Spleen (tissue), 11 donors: ENCODE measurements around the gene GPR157. TPM values are rescaled to one million over a fixed set of nuclear protein-coding genes. Genes with fewer than 3 reads are reported as not detected.
"Not testable (repeated sequence)": the region's sequence is repeated elsewhere in the genome, so short reads cannot be mapped to it uniquely, and the experiment has no call there.

Source experiments
- DNase-seq: peaks from one replicate; pipeline ENCODE4 v3.0.0-alpha.2; 2020
- H3K27ac ChIP-seq, 8 donors: fragments of 200-600 bp; sonication (generic) in 7 of 8; 1 replicate in 4 of 8; 2 replicates in 4 of 8; pipeline versions ENCODE4 v1.5.0 to v1.8.0; 2016 to 2021; ENCODE audit warnings: inconsistent platforms in 4 of 8, mild to moderate bottlenecking in 4 of 8, moderate library complexity in 1 of 8
- H3K27me3 ChIP-seq, 7 donors: fragments of 200-600 bp; sonication (generic) in 6 of 7; replicated peaks in 1 of 7; 1 replicate in 4 of 7; 2 replicates in 3 of 7; pipeline versions ENCODE4 v1.5.0 to v1.8.0; 2016 to 2021; ENCODE audit warnings: inconsistent platforms in 3 of 7, mild to moderate bottlenecking in 1 of 7
- H3K36me3 ChIP-seq, 6 donors: fragments of 200-600 bp; sonication (generic) in 5 of 6; 1 replicate in 4 of 6; 2 replicates in 2 of 6; pipeline versions ENCODE4 v1.5.0 to v1.8.0; 2016 to 2021; ENCODE audit warnings: inconsistent platforms in 2 of 6
- H3K4me1 ChIP-seq, 6 donors: fragments of 200-600 bp; sonication (generic) in 5 of 6; 1 replicate in 3 of 6; 2 replicates in 3 of 6; pipeline versions ENCODE4 v1.5.0 to v1.8.0; 2016 to 2021; ENCODE audit warnings: inconsistent platforms in 3 of 6
- H3K4me3 ChIP-seq, 8 donors: fragments of 200-600 bp; sonication (generic) in 7 of 8; 1 replicate in 4 of 8; 2 replicates in 4 of 8; pipeline versions ENCODE4 v1.5.0 to v1.8.0; 2016 to 2021; ENCODE audit warnings: inconsistent platforms in 4 of 8, mild to moderate bottlenecking in 4 of 8, moderate library complexity in 2 of 8
- H3K9me3 ChIP-seq, 8 donors: fragments of 200-600 bp; sonication (generic) in 7 of 8; 1 replicate in 4 of 8; 2 replicates in 4 of 8; pipeline versions ENCODE4 v1.5.0 to v1.8.0; 2016 to 2021; ENCODE audit warnings: inconsistent platforms in 4 of 8
- CTCF ChIP-seq, 11 experiments: fragments of 200-600 bp in 7 of 11; fragments of 450-650 bp in 4 of 11; sonication (generic) in 4 of 11; IDR thresholded peaks in 8 of 11; conservative IDR thresholded peaks in 3 of 11; 1 replicate in 7 of 11; 2 replicates in 4 of 11; pipeline versions ENCODE4 v1.4.0 to v1.8.0; 2016 to 2021; ENCODE audit warnings: antibody characterized with exemption in 11 of 11, inconsistent platforms in 4 of 11, mild to moderate bottlenecking in 1 of 11
- POLR2A ChIP-seq, 3 donors: fragments of 450-650 bp; IDR thresholded peaks; one replicate each; pipeline ENCODE4 v1.5.1; 2017; ENCODE audit warnings: antibody characterized with exemption in 3 of 3, mild to moderate bottlenecking in 1 of 3
- POLR2AphosphoS5 ChIP-seq, 3 donors: sonication (generic); formaldehyde crosslinking; IDR thresholded peaks; one replicate each; pipeline ENCODE4 v1.5.1; 2017; ENCODE audit warnings: antibody characterized with exemption in 3 of 3
- WGBS, 5 donors: extraction: QIAGEN DNeasy Blood & Tissue Kit in 3 of 5; methylation state at CpG; one replicate each; pipeline versions ENCODE4 v1.1.5 to v1.1.7; 2013 to 2018; 5-methylcytosine and 5-hydroxymethylcytosine counted together
- intact Hi-C: fragments of 100-400 bp; cut with DNase I; formaldehyde crosslinking; loops from one replicate; pipeline ENCODE4 v1.15.0; 2023; ENCODE audit warnings: low total_unique reads
- polyA plus RNA-seq, 3 donors: library from polyadenylated mRNA; stranded (reverse); fragments of 200-250 nt; gene quantifications; one replicate each; pipeline ENCODE4 v1.2.1, GENCODE V29; 2013
- total RNA-seq, 7 donors: library from RNA; depleted of rRNA in 3 of 7; stranded (reverse); fragments of >200 nt in 3 of 7; fragmentation: NEBNext Ultra II Directional in 4 of 7; extraction: Animal tissue kit (Norgen Biotek cat#: 25700) in 4 of 7; gene quantifications; one replicate each; pipeline versions ENCODE4 v1.1.0 to v1.2.1, GENCODE V29; 2016 to 2021
- donor health status: healthy with polysubstance abuse.
- donor health status: DM: no; HTN: no; CAD: no; lungs with moderate emphysema.
- donor health status: DM: no; HTN: no; CAD: no.
- donor health status: Bipolar disorder and iron deficiency.
- donor health status: healthy.
- donor health status: DM: no; HTN: no; CAD: no.
- donor health status: DM: yes; HTN: yes; CAD: no.

The GPR157 gene
- total and polyA plus RNA-seq, 10 donors, result 1.2 to 10.5 (median 6.8) TPM

GRCh38 chr1:9145714-9146113 lies 16.8 kb upstream of the GPR157 start:
- no peaks in the 10 kb centered on the region for H3K9me3 ChIP-seq
- H3K27ac ChIP-seq, result no peak overlapping the region
- H3K4me1 ChIP-seq, result peaks cover 0 to 18% (median 12%) of the 10 kb centered on the region in 6 donors
- no peak for DNase-seq
- H3K4me3 ChIP-seq, result no peak overlapping the region
- intact Hi-C loops, result no loop called here
- 80 to 87% (median 85%) methylated on average over 5 of the region's 5 CpGs for WGBS, 5 donors
- H3K36me3 ChIP-seq, result peaks cover 0 to 8% (median 0%) of the 10 kb centered on the region in 6 donors
- TF ChIP-seq POLR2AphosphoS5 (IDR thresholded peaks at IDR 0.05), result no peak
- no peaks in the 10 kb centered on the region for H3K27me3 ChIP-seq

GRCh38 chr1:9145021-9145668 lies 16.2 kb upstream of the GPR157 start:
- H3K27ac ChIP-seq, result no peak overlapping the region
- WGBS, 5 donors, result 77 to 85% (median 79%) methylated on average over 12 to 17 of the region's 17 CpGs
- intact Hi-C loops, result no loop called here

GRCh38 chr1:9144494-9144893 lies 15.6 kb upstream of the GPR157 start:
- 94 to 98% (median 96%) methylated on average over 7 of the region's 7 CpGs for WGBS, 5 donors
- H3K9me3 ChIP-seq, H3K36me3 ChIP-seq, H3K27ac ChIP-seq, DNase-seq, H3K4me3 ChIP-seq, intact Hi-C loops, H3K27me3 ChIP-seq: not testable (repeated sequence)
- H3K4me1 ChIP-seq, result peaks cover 0 to 18% (median 12%) of the 10 kb centered on the region in 6 donors

More at GRCh38 chr1:9145021-9145668, 16.2 kb upstream of the GPR157 start:
- no peak for DNase-seq
- Histone ChIP-seq H3K4me1 (peaks cover 0 to 18% (median 12%) of the 10 kb centered on the region in 6 donors), H3K4me3 (no peak overlapping the region), H3K36me3 (peaks cover 0 to 2% (median 0%) of the 10 kb centered on the region in 6 donors), H3K27me3 (no peaks in the 10 kb centered on the region), H3K9me3 (no peaks in the 10 kb centered on the region)
- TF ChIP-seq CTCF (IDR thresholded peaks at IDR 0.05 in 8 of 11, conservative IDR thresholded peaks at IDR 0.05 in 3 of 11) (no peak), POLR2A (IDR thresholded peaks at IDR 0.05) (no peak), POLR2AphosphoS5 (IDR thresholded peaks at IDR 0.05) (no peak)

GRCh38 chr1:9143250-9143649 lies 14.3 kb upstream of the GPR157 start:
- no peaks in the 10 kb centered on the region for H3K36me3 ChIP-seq
- H3K27me3 ChIP-seq, result no peaks in the 10 kb centered on the region
- no peak overlapping the region for H3K4me3 ChIP-seq
- H3K9me3 ChIP-seq, result no peaks in the 10 kb centered on the region
- TF ChIP-seq CTCF (IDR thresholded peaks at IDR 0.05 in 8 of 11, conservative IDR thresholded peaks at IDR 0.05 in 3 of 11) (no peak), POLR2A (IDR thresholded peaks at IDR 0.05) (no peak), POLR2AphosphoS5 (IDR thresholded peaks at IDR 0.05) (peak in 1 of 3 donors; percentile 13)
- peak overlapping the region in 2 of 8 donors; percentile 12 to 30 for H3K27ac ChIP-seq
- intact Hi-C loops, result no loop called here
- WGBS, 5 donors, result 46 to 76% (median 59%) methylated on average over 7 of the region's 7 CpGs
- DNase-seq, result no peak
- peaks cover 0 to 18% (median 12%) of the 10 kb centered on the region in 6 donors for H3K4me1 ChIP-seq

- Histone ChIP-seq H3K27ac (no peak overlapping the region), H3K27me3 (no peaks in the 10 kb centered on the region), H3K9me3 (no peaks in the 10 kb centered on the region), H3K4me3 (no peak overlapping the region), H3K4me1 (peaks cover 0 to 18% (median 12%) of the 10 kb centered on the region in 6 donors), H3K36me3 (no peaks in the 10 kb centered on the region)
- WGBS, 5 donors, result 83 to 93% (median 87%) methylated on average over 2 of the region's 2 CpGs
- no peak for DNase-seq
- TF ChIP-seq CTCF (IDR thresholded peaks at IDR 0.05 in 8 of 11, conservative IDR thresholded peaks at IDR 0.05 in 3 of 11), result no peak
- no peak for TF ChIP-seq POLR2A (IDR thresholded peaks at IDR 0.05)
- no peak for TF ChIP-seq POLR2AphosphoS5 (IDR thresholded peaks at IDR 0.05)
- intact Hi-C loops, result no loop called here
These were observed 11.0 kb upstream of the GPR157 start for GRCh38 chr1:9139930-9140329.
